GM19463 (cell line): ENCODE data around the gene HOXA7.

Experiments
- ATAC-seq: cut with Tn5 transposase; IDR thresholded peaks from one replicate; pipeline ENCODE4 v1.9.1; 2021; ENCODE audit warnings: mild to moderate bottlenecking, moderate library complexity; ENCODE audit not compliant: unreplicated experiment

HOXA7 gene

DNA sequence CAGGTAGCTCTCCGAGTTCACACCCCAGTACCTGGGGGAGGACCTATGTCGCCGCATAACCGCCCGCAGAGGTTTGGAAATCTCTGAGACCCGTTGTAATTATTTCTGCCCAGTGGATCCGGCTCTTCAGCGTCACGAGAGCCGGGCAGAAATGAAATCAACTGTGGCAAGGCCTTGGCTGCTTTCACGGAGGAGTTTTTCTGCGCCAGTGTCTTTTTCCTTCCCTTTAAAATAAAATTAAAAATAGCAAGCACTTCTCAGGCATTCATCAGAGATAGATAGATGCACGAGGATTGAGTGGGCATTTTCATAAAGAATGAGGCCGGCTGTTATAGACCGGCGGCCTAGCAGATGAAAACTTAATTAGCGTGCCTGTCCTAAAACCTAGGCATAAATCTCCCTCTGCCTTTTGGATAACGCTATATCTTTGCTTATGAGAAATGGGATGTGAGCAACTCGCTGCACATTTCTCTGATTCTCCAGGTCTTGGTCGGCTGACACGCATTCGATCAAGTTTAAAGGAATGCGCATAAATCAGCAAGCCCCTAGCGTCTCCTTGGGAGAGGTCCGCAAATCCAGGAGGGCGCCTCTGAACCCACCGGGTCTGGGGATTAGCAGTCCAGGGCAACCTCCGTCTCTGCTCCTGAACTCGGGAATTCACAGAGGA, 37.0 kb upstream of the HOXA7 start:
- ATAC-seq = no peak

DNA sequence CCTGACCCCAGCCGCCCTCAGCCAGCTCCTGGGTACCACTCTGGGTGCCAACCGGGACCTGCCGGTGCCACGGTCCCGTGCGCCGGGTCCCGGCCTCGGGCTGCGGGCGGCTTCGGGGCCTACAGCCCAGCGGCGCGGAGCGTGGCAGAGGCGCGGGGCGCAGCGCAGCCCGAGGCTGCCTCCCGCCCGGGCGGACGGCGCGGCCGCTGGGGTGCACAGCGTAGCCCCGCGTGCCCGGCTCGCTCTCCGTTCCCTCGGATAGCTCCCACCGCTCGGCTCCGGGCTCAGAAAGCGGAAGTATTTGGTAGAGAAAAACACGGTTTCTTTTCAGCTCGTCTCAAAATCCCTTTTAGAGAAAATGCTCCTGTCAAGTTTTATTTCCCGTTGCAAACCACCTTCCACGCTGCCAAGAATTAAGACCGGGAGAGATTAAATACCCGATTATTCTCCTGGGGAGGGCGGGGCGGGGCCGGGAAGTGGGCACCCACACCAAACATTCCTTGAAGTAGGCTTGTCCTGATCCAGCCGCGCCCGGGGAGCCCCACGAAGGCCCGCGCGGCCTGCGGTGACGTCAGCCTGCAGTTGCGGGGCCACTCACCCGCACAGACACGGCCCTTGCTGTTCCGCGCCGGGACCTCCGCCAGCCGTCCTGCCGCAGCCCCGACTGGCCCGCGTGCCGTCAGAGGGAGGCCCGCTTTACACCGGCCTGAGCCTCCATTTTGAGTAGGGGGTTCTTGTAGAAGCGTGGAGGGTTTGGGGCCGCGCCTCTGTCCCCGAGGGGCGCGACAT, 36.3 kb upstream of the HOXA7 start:
- no peak for ATAC-seq

DNA sequence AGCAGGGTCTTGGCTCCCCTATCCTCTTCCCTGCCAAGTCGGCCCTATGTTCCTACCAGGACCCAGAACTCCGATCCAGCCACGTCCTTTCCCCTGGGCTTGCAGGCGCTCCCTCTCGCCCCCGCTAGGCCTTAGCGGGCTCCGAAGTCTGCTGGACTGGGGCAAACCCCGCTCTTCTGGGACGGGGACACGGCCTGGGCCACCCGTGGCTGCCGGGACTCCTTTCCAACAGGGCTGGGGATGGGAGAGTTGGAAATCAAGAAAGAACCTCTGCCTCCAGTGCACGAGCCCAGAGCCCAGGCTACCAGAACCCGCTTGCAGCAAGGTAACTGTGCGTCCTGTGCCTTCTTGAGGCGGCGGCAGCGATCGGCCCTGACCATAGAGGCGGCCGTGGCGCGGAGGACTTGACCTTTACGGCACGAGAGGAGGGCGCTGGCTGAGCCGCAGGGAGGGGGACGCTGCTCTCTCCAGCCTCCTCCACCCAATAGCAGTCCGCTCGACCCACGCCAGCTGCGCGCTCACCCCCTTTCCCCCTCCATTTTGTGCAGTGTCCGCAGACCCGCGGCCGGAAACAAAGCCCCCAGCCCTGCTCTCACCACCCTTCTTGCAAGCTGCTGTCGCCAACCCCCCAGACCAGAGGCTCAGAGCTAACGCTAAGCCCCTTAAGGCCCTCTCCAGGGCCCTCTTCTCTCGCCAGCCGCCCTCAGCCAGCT, 35.5 kb upstream of the HOXA7 start:
- ATAC-seq = no peak

DNA sequence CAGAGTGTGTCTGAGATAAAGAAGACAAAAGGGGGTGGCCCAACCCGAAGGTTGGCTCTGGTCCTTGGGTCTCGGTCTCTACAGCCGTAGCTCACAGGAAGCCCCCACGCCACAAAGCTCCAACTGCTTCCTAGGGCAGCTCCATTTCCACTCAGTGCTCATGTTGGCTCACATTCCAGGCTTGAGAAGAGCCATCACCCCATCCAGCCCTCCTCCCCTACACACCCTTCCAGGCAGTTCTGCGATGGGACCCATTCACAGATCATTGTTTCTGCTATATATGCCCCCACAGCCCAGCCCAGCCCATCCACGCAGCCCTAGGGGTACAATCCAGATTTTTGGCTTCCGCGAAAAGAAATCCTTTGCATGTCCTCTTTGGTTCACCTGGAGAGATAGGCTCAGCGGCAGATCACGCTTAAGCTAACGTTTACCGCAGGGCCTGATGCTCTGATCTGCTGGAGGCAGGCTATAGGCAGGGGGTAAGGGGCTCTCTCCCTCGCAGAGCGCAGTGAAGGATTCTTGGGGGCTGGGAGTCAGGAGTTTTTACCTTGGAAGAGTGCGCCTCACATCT, 34.8 kb upstream of the HOXA7 start:
- no peak for ATAC-seq

DNA sequence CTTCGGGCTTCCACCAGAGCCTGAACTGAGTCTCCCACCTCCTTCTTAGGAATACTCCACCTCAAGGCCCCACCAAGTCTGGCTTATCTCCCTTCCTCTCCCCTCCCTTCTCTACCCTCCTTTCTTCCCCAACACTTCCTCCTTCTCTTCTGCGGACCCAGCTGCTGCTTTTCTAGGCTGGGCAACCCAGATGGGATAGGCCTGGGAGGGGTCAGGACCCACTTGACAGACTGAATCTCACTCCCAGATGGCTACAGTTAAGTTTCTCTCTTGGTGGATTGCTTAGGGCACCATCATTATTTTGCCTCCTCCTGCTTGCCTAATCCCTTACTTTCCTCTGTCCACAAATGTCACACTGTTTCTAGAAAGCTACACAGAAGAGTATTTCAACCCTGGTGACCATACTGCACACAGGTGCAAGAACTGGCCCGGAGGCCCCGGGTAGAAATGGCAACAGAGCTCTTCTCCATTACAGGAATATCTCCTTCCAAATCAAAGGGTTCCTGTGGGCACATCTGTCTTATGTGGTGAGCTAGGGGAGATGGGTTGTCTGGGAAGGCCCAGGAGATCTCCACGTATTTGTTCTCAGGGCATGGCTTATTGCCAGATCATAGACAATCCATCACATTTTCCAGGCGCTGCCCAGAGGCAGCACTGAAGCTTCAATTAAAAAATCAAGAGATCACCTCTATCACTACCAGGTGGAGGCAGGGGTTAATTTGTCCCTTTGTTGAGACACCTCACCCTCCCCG, 33.7 kb upstream of the HOXA7 start:
- ATAC-seq = no peak

DNA sequence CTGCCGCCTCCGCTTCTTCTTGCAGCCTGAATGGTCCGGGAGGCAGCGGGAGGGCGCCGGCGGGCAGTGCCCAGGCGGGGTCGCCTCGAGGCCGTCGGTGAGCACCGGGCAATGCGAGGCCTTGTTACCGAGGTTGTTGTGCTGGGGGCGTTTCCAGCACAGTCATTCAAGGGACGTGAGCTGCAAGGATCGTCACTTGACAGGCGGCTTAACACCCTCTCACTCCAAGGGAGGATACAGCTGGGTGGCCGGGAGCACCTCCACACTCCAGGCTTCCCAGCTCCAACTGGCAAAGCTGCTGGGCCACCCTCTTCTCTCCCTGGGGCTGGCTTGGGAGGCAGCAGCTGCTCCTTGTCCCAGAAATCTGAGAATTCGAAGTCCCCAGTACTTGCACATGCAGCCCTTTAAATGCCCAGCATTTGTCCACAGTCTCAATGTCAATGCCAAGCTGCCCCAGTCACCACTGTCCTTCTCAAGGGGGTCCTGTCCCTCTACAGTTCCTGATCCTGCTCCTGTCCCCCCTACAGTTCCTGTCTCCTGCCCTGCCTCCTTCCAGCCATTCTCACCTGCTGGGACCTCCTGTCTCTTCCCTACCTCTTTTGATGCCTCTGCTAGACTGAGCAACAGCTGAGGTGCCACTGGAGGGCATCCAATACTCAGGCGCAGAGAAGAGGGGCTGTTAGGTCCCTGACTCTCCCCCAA, 33.0 kb upstream of the HOXA7 start:
- no peak for ATAC-seq

DNA sequence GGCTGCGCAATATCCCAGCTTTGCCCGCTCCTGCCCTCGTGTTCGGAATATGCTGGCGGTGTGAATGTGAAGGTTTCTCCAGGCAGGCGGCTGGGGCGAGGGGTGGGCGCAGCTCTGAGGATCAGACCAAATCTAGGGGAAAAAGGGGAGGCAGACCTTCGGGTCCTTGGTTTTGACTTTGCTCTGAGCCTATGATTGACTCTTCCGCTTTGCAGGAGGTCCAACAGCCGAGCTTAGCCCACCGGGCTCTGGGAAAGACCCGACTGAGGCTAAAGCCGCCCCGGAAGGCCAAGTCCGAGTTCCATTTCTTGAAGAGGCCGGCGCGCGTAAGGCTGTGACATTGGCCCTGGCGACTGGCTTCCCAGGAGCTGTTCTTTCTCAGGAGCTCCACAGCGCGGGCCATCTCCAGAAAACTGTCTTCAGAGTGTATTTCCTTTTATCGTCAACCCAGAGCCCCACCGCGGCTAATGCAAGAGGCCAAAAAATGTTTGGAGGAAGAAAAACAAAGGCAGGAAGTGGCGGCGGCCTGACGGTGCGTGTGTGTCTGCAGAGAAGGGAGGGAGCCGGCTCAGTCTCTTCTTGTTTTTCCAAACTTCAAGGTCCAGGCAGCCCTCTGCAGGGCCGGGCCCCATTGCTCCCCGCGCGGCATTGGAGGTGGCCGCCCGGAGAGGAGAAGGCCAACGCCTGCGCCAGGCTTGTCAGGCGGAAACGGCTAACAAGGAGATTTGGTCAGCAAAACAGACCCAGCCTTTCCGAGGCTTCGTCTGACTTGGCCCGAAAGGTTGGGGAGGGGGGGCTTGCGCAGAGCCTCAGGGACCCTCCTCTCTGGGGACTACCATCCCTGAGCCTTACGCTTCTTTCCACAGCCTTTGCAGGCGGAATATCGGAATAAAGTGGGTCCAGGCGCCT, 32.2 kb upstream of the HOXA7 start:
- ATAC-seq = no peak

DNA sequence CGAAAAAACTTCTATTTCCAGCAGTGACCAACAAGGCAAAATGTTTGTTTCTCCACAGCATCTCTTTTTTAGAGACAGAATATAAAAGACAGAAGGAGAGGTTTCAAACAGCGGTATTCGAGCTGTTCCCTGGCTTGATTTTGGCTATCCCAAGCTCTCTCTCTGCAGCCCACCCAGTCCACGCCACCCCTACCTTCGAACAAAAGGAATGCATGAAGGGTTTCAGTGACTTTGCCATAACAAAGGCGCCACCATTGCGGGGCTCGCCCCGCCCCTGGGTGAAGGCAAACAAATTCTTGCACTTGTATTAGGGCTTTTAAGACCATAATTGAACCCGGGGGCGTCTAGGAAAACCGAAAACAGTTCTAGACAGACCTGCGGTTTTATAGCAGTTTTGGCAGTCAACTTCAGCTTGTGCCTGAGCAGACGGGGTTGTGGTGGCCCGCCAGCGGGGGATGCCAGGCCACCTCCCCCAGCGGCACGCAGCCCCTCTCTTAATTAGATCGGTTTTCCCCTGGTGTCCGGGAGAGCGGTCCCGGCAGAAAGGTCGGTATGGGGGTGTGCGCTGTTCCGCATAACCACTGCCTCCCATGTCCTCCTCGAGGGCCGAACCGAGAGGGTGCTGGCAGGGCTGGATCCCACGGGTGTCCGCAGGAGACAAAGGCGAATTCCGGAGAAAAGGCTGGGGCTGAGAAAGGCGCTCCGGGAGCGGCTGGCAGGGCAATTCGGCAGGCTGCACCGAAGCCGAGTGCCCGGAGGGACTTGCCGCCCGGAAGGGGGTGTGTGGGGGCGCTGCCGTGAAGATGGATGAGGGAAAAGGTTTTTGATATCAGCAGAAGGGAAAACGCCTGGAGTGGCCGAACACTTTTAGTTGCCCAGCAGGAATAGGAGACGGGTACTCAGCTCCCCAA, 31.3 kb upstream of the HOXA7 start:
- ATAC-seq = no peak

DNA sequence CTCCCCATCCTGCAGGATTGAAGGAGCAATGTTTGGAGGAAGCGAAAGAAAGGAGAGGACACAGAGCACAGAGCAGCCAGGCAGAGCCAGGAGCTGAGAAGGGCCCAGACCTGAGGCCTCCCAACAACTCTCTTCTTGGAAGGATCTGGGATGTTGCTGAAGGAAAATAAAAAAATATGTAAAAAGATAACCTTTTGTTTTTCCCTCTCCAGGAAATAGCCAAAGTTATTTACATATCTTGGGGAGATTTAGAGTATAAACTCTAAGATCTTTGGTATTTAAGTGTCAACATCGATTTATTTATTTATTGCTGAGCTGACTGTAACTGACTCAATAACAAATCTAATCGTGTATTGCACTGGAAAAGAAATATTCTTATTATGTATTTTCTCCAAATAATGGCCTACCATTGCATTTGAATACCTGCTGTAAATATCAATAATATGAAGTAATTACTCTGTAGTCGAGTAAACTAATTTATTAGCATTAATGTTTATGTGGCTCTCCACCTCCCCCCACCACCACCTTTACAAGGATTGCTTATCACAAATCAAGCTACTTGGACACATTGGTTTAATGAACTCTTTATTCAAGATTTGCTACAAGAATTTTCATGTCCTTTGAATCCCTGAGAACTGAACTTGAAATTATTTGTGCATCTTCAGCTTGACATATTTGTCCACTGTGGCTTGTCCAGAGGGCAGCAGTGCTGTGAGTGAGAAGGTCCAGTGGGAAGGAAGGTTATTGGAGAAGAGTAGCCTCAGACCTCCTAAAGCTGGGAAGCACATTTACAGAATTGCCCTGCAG, 30.4 kb upstream of the HOXA7 start:
- no peak for ATAC-seq

DNA sequence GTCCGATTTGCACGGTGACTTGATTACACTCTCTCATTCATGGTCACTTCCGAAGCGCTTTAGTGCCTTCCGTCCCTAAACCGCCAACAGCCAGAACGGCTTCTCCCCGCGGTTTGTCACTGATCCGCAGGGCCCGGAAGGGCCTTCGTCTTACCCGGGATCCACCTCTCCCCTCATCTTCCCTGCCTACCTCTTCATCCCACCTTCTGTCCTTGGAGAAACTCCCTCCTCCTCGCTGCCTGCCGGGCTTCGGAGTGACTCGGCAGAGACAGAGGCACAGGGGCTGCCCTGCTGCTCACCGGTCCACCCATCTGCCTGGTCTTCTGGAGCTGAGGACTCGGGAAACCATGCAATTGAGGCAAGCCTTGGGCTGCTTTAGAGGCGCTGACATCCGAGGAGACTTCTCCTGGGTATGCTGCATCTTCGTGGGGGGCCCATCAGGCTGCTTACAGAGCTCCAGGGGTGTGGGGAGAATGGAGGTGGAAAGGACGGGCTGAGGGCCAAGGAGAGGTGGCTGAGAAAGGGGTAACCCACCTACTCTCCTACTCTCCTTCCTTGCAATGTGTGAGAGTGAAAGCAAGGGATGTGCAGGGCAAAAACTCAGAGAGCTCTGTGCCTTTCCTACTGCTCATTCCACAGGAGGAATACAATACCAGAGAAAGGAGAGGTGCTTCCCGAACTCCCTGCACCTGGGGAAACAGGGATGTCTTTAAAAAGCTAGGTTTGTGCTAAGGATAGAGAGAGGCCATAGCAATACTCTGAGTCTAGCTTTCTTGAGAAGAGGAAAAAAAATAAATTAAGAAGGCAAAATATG, 29.6 kb upstream of the HOXA7 start:
- ATAC-seq = no peak

DNA sequence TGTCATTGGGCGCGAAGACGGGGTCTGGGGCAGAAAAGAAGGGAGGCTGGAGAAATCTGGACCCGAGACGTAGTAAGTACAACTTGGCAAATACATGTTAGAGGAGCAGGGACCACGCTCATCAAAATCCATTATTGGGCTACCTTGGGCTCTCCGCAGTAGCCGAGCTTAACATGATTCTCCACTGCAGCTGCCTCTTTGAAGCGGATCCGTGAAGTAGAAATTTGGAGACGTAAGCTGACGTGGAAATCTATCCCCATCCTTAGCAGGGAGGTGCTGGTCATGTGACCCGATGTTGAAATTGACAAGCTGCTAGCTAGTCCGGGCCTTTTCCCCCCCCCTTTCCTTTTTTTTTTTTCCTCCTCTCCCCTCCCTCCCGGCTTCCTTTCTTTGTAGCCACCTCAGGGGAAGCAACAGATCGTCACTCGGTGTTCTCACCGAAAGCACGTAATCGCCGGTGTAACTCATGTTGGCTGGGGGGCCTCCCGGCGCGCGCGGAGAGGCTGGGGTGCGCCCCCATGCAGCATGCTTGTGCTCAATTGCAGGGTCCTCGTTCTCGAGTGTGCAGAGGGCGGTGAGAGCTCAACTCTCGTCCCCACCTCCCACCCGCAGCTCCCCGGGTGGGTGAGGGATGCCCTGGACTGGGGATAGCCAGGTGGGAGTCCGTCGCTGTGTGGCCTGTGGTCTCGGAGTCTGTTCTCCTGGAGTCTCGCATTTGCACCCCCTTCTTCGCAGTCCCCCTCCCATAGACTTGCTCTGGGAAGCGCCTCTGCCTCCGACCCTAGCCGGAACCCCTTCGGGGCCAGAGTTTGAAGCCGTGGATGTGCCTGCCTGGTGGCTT, 28.8 kb upstream of the HOXA7 start, which contains the start of gene HOXA11:
TSS of gene HOXA11 (minus strand) at position 220 of the 841 bp plus-strand sequence. CDS start at position 132, 88 bp downstream.
- no peak for ATAC-seq

DNA sequence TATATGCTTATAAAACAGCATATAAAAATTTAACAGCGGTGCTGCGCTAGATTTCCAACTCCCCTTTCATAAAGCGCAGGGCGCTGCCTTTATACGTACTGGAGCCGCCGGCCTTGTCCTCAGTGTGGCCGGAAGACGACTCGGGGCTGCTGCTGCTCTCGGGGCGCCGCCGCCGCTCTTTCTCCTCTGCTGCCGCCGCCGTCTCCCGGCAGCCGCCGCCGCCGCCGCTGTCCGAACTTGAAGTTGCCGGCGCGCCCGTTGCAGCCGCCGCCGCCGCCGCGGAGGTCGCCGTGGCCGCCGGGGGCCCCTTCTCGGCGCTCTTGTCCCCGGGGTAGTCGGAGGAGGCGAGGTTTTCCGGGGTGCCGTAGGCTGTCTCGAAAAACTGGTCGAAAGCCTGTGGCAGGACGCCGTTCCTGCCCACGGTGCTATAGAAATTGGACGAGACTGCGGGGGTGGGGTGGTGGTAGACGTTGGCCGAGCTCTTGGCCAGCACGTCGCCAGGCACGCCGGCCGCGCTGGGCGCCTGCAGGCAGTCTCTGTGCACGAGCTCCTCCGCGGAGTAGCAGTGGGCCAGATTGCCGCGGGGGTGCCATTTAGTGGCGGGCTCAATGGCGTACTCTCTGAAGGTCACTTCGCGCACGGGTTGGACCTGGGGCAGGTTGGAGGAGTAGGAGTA, 28.0 kb upstream of the HOXA7 start:
- ATAC-seq = no peak

DNA sequence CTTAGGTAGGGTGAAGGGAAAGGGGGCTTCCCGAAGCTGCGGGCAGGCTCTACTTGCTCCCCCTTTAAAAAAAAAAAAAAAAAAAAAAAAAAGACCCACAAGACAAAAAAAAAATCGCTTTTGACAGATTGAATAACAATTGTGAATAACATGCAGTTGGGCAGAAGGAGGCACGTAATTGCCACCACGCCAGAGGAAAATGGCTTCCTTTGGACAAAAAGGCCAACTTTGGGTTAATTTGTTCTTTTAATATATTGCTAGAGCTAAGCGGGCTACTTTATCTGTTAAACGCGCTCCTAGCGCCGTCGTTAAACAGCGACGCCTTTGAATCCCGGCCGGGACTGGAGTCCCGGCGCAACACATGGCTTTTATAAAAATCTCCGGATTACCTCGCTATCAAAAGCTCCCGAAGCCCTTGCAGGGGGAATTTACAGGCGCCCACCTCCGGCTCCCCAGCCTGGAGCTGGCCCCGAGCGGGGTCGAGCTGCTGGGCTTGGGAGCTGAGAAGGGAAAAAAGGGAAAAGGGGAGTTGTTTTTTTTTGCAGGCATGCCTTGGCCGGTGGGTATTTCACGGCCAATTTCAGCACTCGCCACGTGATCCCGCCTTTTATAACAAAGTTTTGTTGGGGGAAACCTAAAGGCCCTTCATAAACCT, 27.3 kb upstream of the HOXA7 start:
- ATAC-seq = no peak

DNA sequence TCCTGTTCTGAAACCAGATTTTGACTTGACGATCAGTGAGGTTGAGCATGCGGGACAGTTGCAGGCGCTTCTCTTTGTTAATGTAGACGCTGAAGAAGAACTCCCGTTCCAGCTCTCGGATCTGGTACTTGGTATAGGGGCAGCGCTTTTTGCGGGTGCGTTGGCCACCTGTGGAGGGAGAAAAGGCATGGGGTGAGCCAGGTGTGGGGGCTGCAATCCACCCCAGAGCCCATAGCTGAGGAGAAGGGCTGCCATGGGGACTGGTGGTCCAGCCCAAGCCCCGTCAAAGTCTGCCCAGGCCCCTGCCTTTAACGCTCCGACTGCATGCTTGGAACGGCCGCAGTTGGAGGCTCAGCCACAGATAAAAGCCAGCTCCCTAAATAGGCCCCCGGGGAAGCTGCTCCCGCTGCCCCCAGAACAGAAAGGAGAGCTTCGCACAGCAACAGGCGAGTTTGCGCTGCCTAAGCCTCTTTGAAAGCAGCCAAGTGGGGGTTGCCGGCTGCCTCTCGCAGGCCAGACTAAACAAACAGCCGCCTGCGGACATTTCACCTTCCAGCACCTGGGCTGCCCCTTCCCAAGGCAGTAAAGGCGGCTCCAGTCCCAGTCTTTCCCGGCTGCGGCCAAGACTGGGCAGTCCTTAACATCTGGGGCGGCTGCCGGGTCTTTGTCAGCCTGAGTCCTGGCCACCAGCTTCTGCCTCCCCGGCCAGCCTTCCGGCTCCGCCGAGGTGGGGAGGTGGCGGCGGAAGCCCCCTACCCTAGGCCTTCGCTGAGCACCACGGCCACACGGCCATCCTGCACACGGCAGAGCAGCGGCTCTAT, 26.6 kb upstream of the HOXA7 start:
- no peak for ATAC-seq
